GM21717 (cell line): ENCODE data around the gene DNAAF2.
"Not testable (repeated sequence)": the region's sequence is repeated elsewhere in the genome, so short reads cannot be mapped to it uniquely, and the experiment has no call there.

Source experiments
- ATAC-seq: cut with Tn5 transposase; IDR thresholded peaks from one replicate; pipeline ENCODE4 v1.9.1; 2021; ENCODE audit warnings: mild to moderate bottlenecking, moderate library complexity; ENCODE audit not compliant: unreplicated experiment

Gene DNAAF2

DNA sequence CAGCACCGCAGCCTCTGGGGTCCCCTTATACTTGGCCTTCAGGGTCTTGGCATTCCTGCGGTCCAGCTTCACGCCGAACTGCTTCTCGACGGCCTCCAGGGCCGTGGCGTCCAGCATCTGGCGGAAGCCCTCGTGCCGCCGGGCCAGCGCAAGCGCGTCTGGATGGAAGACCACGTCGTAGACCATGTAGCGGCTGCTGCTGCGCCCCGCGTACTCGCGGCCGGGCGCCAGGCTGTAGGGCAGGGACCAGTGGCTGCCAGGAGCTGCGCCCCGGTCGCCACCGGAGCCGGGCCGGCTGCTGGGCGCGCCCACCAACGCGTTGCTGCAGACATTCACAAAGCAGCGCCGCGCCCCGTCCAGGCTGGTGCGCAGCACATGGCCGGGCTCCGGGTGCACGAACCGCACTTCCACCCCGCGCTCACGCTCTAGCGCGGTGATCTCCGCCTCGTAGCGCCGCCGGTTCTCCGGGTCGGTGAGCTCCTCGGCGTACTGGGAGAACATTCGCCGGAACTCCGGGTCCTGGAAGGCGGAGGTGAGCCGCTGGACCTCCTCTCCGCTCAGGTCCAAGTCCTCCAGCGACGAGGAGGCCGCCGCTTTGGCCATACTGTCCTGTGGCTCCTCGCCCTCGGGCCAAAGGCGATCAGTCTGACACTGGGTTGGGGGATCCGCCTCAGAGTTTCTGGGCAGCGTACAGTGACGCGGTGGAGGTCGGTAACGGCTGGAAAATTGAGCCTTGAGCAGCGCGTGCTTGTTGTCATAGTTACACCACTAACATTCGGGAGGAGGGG is at the start of gene DNAAF2:
Gene DNAAF2 (minus strand): TSS at position 698 of the 788 bp plus-strand sequence. CDS start 95 bp downstream, at position 603.
- ATAC-seq = peak; percentile 31

DNA sequence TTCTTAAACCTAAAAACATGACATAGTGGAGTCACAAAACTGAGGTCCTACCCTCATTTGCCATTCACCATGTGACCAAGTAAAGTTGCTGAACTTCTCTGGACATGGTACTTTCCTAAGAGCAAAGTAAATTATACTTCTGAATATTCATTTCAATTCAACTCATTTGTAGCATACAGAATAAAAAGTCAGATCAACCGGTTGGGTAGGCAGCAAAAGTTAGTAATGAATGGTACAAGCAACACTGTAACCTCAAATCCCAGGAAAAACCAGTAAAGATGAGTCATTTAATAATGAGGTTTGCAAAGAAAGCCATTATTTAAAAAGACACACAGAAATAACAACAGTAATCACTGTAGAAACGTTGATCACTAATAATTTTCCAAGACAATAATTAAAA is 44.2 kb upstream of the DNAAF2 start:
- no peak for ATAC-seq

- ATAC-seq = no peak
Observed at GRCh38 chr14:49677643-49678042, 42.6 kb upstream of the DNAAF2 start.

DNA sequence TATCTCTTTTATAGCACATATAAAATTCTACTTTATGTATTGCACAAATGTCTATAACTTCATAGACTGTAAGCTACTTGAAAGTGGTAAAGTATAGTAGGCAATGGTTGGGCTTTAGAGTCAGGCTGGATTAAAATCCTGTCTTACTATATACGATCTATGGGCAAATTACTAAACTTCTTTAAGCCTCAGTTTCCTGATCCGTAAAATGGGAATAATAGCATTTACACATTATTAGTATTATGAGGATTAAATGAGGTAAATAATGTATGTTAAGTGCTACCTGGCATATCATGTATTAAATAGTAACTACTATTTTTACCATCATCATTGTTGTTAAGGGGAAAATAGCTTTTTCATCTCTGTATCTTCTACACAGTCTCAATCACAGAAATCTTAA is 38.5 kb upstream of the DNAAF2 start:
- ATAC-seq = no peak

DNA sequence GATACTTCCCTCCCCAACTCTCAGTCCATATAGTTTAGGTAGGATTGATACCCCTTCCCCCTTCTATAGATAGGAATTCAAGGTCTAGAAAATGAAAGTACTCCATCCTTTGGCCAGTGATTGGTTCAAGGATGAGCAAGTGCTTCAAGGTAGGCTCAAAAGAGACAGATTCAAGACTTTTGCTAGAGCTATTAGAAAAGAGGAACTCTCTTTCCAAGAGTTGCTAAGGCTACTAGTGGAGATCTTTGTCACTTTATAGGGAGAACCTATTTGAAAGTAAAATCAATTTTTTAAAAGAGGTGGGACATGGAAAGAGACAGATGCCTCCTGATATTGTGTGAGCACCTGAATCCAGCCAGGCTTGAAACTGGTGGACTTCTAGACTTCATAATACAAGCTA is 35.4 kb upstream of the DNAAF2 start:
- no peak for ATAC-seq

DNA sequence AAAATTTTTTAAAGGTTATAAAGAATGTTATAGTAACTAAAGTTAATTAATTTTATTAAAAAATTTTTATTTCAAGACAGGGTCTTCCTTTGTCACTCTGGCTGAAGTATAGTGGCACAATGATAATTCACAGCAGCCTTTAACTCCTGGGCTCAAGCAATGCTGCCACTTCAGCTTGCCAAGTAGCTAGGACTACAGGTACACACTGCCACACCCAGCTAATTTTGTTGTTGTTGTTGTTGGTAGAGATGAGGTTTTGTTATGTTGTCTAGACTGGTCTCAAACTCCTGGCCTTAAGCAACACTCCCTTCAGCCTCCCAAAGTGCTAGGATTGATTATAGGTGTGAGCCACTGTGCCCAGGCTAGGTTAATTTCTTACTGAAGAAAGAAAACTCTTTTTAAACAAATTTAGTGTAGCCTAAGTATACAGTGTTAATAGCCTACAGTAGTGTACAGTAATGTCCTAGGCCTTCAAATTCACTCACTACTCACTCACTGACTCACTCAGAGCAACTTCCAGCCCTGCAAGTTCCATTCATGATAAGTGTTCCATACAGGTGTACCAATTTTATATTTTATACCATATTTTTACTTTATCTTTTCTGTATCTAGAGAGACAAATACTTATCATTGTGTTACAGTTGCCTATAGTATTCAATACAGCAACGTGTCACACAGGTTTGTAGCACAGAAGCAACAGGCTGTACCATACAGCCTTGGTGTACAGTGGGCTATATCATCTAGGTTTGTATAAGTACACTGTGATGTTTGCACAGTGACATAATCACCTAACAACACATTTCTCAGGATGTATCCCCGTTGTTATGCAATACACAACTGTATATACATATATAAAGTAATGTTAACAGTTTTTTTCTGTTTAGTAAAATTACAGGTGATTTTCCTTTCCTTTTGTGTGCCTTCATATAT is 24.7 kb upstream of the DNAAF2 start:
- ATAC-seq = no peak

- not testable (repeated sequence) for ATAC-seq
Observed at GRCh38 chr14:49657500-49657899, 22.5 kb upstream of the DNAAF2 start.

DNA sequence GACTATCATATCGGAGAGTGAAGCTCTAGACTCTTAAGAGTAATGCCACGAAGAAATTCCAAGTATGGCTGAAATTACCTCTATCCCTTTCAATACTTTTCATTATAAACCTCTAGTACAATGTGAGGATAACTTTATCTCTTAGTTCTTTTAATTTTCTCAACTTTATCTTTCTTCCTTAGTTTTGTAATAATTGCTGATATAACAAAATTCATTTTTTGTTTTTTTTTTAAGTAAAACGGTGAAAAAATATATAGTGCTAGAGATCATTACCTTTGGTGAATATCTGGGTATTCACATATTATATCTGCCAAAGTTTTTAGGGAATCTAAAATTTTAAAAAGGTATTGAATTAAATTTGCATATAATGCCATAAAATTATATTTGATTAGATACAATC is 19.5 kb upstream of the DNAAF2 start:
- no peak for ATAC-seq

DNA sequence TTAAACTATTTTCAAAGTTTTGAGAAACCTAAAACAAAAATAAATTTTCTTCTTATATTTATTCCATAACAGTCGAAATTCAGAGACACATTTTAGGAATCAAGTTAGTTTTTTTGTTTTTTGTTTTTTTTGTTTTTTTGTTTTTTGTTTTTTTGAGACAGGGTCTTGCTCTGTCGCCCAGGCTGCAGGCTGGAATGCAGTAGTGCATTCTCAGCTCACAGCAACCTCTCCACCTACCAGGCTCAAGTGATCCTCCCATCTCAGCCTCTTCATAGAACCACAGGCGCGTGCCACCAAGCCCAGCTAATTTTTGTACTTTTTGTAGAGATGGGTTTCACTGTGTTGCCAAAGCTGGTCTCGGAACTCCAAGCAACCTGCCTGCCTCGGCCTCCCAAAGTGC is 18.5 kb upstream of the DNAAF2 start:
- ATAC-seq = no peak

DNA sequence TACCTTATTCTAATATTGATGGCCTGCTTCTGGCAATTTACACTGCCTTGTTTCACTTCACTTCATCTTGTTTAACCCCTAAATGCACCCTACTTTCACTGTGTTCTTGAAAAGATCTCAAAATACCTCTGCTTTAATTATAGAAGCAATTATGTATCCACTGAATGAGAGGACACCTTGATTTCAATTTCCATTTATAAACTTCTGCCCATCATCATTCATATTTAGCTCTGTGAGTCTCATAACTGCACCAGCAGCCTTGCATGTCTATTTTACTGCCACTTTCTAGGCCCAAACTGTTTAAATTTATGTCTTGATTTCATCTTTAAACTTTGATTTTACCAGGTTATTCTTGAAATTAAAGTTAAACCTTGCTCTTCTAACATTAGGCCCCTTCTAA is 7.1 kb upstream of the DNAAF2 start:
- ATAC-seq = no peak

- ATAC-seq = no peak
Observed at GRCh38 chr14:49641697-49642129, 6.7 kb upstream of the DNAAF2 start.

DNA sequence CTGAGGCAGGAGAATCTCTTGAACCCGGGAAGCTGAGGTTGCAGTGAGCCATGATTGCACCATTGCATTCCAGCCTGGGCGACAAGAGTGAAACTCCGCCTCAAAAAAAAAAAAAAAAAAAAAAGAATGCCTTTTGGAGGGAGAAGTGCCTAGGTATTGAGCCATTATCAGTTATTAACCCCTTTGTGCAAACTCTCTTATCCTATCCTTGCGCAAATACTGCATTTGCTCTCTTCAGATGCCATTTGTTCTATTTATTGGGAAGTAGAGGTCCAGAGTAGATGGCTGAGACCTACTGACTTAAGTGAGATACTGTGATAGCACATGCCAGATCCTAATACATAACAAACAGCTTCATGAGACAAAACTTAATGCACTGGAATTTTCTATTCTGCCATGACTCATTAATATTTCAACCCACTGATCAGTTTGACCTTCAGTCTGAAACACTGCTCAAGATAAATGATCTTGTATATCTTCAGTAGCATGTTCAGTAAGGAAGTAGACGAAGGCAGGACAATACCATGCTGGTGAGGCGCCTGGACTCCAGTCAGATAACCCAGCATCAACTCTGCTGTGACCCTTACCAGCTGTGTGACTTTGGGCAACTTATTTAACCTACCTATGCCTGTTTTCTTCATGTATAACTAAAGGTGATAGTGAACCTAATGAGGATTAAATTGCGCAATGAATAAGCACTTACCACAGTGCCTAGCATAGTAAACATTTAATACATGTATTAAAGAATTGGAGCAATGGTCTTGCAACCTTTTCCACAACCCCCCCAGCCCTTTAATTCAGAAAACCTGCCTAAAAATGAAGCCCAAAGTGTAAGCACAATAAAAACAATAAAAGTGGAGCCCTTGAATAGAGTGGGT is 5.7 kb upstream of the DNAAF2 start:
- ATAC-seq = no peak

- no peak for ATAC-seq
Observed at GRCh38 chr14:49637534-49638078, 2.6 kb upstream of the DNAAF2 start.

DNA sequence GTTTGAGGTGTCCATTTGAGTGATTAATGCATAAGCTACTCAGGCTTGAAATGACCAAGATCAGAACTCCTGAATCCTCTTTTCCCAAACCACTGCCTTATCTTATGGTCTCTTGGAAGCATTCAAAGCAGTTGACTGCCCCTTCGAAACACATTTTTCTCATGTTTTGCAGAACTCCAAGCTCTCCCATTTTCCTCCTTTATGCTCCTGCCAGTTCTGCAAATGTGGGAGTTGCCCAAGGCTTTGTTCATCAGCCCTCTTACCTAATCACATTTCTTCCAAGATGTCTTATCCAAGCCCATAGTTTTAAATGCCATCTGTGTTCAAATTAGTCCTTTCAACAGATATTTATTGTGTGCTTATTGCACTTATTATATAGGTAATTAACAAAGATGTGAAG is 1.8 kb upstream of the DNAAF2 start:
- ATAC-seq = no peak

GRCh38 chr14:49633640-49634546 is 1.2 kb downstream of the DNAAF2 start:
- ATAC-seq = peak; percentile 83

- no peak for ATAC-seq
Observed at GRCh38 chr14:49623941-49624839, 10.9 kb downstream of the DNAAF2 start.

- no peak for ATAC-seq
Observed at GRCh38 chr14:49623387-49623786, 11.7 kb downstream of the DNAAF2 start.

DNA sequence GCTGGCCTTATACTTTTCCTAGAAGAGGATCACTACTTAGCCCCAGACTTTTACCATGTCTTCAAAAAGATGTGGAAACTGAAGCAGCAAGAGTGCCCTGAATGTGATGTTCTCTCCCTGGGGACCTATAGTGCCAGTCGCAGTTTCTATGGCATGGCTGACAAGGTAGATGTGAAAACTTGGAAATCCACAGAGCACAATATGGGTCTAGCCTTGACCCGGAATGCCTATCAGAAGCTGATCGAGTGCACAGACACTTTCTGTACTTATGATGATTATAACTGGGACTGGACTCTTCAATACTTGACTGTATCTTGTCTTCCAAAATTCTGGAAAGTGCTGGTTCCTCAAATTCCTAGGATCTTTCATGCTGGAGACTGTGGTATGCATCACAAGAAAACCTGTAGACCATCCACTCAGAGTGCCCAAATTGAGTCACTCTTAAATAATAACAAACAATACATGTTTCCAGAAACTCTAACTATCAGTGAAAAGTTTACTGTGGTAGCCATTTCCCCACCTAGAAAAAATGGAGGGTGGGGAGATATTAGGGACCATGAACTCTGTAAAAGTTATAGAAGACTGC is 12.9 kb downstream of the DNAAF2 start:
- no peak for ATAC-seq
